ENCODE results near the gene SLC12A1. TPM values are rescaled to one million over a fixed set of nuclear protein-coding genes. Genes with fewer than 3 reads are reported as not detected.

Gene SLC12A1
- not detected in 2 replicates for total RNA-seq

DNA sequence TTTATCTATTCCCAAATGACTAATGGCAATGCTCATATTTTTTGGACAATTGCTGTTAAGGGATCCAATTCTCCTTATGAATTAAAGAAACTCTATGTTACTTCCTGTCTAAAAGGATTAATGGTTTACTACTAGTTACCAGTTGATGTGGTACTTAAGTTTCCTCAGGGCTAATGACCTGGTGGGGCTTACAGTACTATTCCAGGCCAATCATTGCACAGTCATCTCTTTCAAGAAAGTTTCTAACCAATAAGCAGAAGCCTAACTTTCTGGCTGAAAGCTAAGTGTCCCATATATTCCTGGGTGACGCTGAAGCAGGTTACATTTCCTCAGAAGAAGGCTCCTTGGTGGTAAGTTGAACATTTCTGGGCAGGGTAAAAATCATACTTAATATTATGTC is at the start of gene SLC12A1:
SLC12A1 (plus strand) TSS at position 322 of the 400 bp plus-strand sequence. CDS start 1,418 bp downstream, outside the sequence.
- Mint-ChIP-seq H3K27me3 (peaks cover 17% of the 10 kb centered on the region), H3K4me3 (no peak within 1 kb of the TSS), H3K27ac (no peak within 1 kb of the TSS), H3K9me3 (no peaks in the 10 kb centered on the region), H3K36me3 (ENCODE audit: low read depth) (no peaks in the 10 kb centered on the region), H3K4me1 (no peaks in the 10 kb centered on the region)
- ChIA-PET POLR2A (no interaction called here), CTCF (no interaction called here)
- ATAC-seq (ENCODE audit: low read depth): no peak
- intact Hi-C loops (cut with micrococcal nuclease): no loop called here
- no peak for DNase-seq
- no peak for TF ChIP-seq CTCF (IDR thresholded peaks at IDR 0.05)

GRCh38 chr15:48168616-48169015 is 37.5 kb upstream of the SLC12A1 start:
- Mint-ChIP-seq H3K4me3 (no peak overlapping the region), H3K4me1 (no peaks in the 10 kb centered on the region), H3K27me3 (no peaks in the 10 kb centered on the region), H3K27ac (no peak overlapping the region), H3K36me3 (ENCODE audit: low read depth) (peaks cover 31% of the 10 kb centered on the region), H3K9me3 (no peaks in the 10 kb centered on the region)
- CTCF ChIA-PET: no interaction called here
- POLR2A ChIA-PET: no interaction called here
- DNase-seq: no peak
- intact Hi-C loops (cut with micrococcal nuclease): no loop called here
- TF ChIP-seq CTCF (IDR thresholded peaks at IDR 0.05): no peak
- ATAC-seq (ENCODE audit: low read depth): no peak

GRCh38 chr15:48170981-48171380 is 35.1 kb upstream of the SLC12A1 start:
- ATAC-seq (ENCODE audit: low read depth): no peak
- CTCF ChIA-PET: no interaction called here
- Mint-ChIP-seq H3K27ac (no peak overlapping the region), H3K36me3 (ENCODE audit: low read depth) (peaks cover 20% of the 10 kb centered on the region), H3K27me3 (no peaks in the 10 kb centered on the region), H3K4me1 (peaks cover 5% of the 10 kb centered on the region), H3K9me3 (no peaks in the 10 kb centered on the region), H3K4me3 (no peak overlapping the region)
- intact Hi-C loops (cut with micrococcal nuclease): loop anchor here (10.0 kb wide), 3 partner anchors 704 to 1454 kb away; partner anchors contain the start of genes DTWD1, EID1, FAM227B and SECISBP2L
- TF ChIP-seq CTCF (IDR thresholded peaks at IDR 0.05): no peak
- no peak for DNase-seq
- POLR2A ChIA-PET: no interaction called here

DNA sequence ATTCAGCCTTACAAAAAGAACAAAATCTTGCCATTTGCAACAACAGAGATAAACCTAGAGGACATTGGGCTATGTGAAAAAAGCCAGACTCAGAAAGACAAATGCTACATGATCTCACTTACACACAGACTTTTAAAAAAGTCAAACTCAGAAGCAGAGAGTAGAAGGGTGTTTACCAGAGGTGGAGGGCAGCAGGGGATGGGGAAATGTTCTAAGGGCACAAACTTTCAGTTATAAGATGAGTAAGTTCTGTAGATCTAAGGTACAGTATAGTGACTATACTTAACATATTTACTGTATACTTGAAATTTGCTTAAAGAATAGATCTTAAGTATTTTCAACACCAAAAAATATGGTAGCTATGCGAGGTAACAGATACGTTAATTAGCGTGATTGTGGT is 31.0 kb upstream of the SLC12A1 start:
- Mint-ChIP-seq H3K36me3 (ENCODE audit: low read depth) (peaks cover 3% of the 10 kb centered on the region), H3K27ac (no peak overlapping the region), H3K27me3 (peaks cover 4% of the 10 kb centered on the region), H3K4me1 (peaks cover 18% of the 10 kb centered on the region), H3K4me3 (no peak overlapping the region), H3K9me3 (no peaks in the 10 kb centered on the region)
- no peak for TF ChIP-seq CTCF (IDR thresholded peaks at IDR 0.05)
- CTCF ChIA-PET: no interaction called here
- DNase-seq: no peak
- intact Hi-C loops (cut with micrococcal nuclease): loop anchor here (10.0 kb wide), 3 partner anchors 700 to 1450 kb away; partner anchors contain the start of genes DTWD1, EID1, FAM227B and SECISBP2L
- POLR2A ChIA-PET: no interaction called here
- ATAC-seq (ENCODE audit: low read depth): no peak

GRCh38 chr15:48176112-48176511 is 30.0 kb upstream of the SLC12A1 start:
- TF ChIP-seq CTCF (IDR thresholded peaks at IDR 0.05): no peak
- ChIA-PET CTCF (no interaction called here), POLR2A (no interaction called here)
- peaks cover 5% of the 10 kb centered on the region for H3K27me3 Mint-ChIP-seq
- H3K4me1 Mint-ChIP-seq: peaks cover 18% of the 10 kb centered on the region
- H3K36me3 Mint-ChIP-seq (ENCODE audit: low read depth): peaks cover 3% of the 10 kb centered on the region
- H3K4me3 Mint-ChIP-seq: no peak overlapping the region
- DNase-seq: no peak
- no peak for ATAC-seq (ENCODE audit: low read depth)
- H3K27ac Mint-ChIP-seq: no peak overlapping the region
- intact Hi-C loops (cut with micrococcal nuclease): loop anchor here (10.0 kb wide), 3 partner anchors 699 to 1449 kb away; partner anchors contain the start of genes DTWD1, EID1, FAM227B and SECISBP2L
- H3K9me3 Mint-ChIP-seq: no peaks in the 10 kb centered on the region
